ENCODE data around the gene CPEB3.
"Not testable (repeated sequence)": the region's sequence is repeated elsewhere in the genome, so short reads cannot be mapped to it uniquely, and the experiment has no call there.

CPEB3 gene

DNA sequence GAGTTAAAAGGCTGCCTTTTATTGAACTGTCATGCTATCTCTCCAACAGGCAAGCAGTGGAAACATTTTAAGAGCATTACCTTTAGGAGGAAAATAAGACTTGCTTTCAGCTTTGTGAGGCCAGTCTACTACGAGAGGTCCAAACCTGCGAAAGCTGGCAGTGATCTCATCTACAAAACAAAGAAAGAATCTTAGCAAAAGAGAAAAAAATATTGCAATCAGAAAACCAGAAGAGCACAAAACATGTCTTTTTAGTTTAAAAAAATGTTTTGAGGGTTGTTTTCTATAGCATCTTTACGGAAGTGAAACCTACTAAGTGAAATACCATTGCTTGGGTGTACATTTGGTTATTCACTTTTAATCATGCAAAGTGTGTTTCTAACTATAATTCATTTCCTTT lies 147.9 kb downstream of the CPEB3 start:
- no peak for DNase-seq (ENCODE audit: low read depth in 2 of 2)

DNA sequence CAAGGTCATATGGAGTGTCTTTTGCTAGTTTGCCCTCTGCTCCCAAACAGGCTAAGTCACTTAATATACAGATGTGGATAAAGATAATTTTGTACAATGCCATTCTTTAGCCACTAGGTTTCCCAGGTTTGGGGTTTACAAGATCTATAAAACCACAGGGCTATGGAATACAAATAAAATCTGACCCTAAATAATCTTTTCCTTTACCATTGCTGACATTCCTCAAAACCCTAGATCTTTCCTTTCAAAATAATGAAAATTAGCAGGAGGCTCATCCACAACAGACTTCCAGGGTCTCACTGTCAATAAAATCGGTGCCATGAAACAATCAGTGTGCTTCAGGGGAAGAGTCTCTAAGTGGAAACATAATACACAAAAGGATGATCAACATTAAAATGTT lies 148.4 kb downstream of the CPEB3 start:
- DNase-seq (ENCODE audit: low read depth in 2 of 2), result no peak

DNA sequence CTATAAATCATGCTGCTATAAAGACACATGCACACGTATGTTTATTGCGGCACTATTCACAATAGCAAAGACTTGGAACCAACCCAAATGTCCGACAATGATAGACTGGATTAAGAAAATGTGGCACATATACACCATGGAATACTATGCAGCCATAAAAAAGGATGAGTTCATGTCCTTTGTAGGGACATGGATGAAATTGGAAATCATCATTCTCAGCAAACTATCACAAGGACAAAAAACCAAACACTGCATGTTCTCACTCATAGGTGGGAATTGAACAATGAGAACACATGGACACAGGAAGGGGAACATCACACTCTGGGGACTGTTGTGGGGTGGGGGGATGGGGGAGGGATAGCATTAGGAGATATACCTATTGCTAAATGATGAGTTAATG lies 149.7 kb downstream of the CPEB3 start:
- DNase-seq (ENCODE audit: low read depth in 2 of 2), result not testable (repeated sequence)

DNA sequence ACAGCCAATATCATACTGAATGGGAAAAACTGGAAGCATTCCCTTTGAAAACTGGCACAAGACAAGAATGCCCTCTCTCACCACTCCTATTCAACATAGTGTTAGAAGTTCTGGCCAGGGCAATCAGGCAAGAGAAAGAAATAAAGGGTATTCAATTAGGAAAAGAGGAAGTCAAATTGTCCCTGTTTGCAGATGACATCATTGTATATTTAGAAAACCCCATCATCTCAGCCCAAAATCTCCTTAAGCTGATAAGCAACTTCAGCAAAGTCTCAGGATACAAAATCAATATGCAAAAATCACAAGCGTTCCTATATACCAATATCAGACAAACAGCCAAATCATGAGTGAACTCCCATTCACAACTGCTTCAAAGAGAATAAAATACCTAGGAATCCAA lies 156.8 kb downstream of the CPEB3 start:
- DNase-seq (ENCODE audit: low read depth in 2 of 2), result not testable (repeated sequence)

DNA sequence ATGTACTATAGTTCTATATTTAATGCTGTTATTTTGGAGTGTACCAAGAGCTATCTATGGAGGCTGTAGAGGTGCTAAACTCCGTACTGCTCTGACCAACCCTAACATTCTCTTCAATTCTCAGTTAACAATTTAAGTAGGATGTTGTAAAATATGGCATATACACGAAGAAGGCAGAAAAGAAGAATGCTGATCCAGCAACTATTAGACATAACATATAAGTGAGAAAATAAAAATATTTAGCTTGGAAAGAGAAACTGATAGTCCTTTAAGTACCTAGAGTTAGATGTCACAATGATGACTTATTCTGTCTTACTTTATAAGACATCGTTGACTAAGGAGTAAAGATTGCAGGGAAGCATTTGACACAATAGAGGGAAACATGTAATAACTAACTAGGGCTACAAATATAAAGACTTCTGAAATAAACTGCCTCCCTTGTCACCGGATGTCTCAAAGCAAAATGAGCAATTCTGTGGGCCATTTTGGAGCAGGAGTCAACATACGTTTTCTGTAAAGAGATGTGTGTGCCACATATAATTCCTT lies 159.5 kb downstream of the CPEB3 start:
- no peak for DNase-seq (ENCODE audit: low read depth in 2 of 2)

DNA sequence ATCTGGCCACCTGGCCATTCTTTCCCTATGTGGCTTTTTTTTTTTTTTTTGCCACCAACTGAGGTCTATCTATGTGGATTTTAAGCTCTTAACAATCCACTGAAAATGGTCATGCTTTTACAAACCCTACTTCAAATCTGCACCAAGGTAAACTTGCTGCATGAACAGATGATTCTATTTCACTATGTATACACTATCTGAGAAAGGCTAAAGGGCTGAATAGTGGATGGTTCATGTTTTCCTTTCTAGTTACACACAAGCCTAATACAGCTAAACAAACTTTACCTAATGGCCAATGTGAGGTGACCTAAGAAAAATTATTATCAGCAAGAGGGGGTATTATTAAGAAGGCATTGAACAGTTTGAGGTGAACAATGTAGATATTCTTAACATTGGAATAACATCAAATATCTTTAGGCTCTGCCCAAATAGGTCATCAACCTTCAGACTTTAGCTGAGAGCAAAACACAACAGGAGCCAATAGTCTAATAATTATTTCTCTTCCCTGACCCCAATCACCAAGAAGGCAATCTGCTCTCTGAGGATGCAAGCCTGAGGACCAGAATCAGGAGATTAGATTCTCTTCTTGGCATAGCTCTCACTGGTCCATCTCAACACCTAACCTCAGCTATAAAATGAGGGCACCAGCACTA lies 160.1 kb downstream of the CPEB3 start:
- no peak for DNase-seq (ENCODE audit: low read depth in 2 of 2)

DNA sequence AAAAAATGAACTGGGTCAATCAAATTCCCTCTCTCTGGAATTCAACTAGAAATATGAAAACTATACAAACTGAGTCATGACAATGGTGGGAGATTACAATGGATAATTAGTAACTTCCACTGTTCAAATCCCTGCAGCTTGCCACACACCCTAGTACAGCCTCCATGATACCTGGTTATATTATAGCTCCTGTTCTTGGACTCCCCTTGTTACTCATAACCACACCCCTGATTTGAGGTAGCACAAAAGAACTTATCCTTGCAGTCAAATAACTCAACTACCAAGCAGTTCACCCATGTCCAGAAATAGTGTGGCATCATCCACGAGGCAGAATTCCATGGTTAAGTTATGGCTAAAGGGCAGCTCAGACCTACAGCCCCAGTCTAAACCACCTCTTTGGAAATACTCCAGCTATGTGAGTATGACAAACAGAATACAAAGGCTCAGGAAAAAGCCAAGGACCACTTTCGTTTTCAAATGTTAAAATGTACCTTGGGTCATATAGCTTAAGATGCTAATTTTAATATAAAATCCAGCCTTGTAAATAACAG lies 164.7 kb downstream of the CPEB3 start:
- DNase-seq (ENCODE audit: low read depth in 2 of 2), result no peak

GRCh38 chr10:92125144-92125543 lies 165.7 kb downstream of the CPEB3 start:
- no peak for DNase-seq (ENCODE audit: low read depth in 2 of 2)

GRCh38 chr10:92124616-92125143 lies 166.2 kb downstream of the CPEB3 start:
- no peak for DNase-seq (ENCODE audit: low read depth in 2 of 2)

DNA sequence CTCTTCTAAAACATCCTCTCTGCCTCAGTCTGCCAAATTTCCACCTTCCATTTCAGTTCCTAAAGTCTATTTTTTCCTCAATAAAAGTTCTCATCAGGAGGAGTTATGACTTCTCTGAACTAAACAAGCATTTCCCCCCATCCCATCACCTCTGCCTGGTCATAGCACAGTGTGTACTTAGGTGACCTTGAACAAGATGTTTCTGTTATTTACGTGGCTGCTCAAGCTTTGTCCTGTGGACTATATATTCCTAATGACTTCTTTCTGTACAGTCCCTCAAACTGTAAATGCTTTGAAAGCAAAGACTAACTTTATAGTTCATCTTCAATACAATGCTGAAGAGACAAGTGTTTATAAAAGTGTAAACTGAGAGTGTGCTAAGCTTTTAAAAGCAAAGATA lies 166.9 kb downstream of the CPEB3 start:
- no peak for DNase-seq (ENCODE audit: low read depth in 2 of 2)

DNA sequence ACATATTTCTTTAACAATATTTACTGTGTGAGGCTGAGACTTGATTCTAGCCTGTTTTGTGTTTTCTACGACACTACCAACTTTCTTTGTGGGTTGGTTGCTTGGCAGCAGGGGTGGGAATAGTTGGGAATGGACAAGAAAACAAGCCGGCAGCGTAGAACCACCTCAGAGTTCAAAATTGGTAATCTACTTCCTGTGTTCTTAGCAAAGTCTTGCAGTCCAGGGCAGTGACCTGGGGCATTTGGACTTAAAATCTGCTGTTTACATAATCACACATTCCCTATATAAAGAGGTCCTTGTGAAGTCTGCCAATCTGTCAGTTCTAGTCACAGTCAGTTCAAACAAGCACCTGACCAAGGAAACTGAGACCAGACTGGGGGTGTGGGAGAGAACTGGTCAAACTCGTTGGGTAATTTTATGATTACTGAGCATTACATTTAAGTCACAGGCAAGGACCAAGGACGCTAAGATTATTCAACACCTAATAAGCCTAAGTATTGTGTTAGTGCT lies 167.9 kb downstream of the CPEB3 start:
- no peak for DNase-seq (ENCODE audit: low read depth in 2 of 2)

- no peak for DNase-seq (ENCODE audit: low read depth in 2 of 2)
These were observed 169.0 kb downstream of the CPEB3 start for GRCh38 chr10:92121686-92122492.

DNA sequence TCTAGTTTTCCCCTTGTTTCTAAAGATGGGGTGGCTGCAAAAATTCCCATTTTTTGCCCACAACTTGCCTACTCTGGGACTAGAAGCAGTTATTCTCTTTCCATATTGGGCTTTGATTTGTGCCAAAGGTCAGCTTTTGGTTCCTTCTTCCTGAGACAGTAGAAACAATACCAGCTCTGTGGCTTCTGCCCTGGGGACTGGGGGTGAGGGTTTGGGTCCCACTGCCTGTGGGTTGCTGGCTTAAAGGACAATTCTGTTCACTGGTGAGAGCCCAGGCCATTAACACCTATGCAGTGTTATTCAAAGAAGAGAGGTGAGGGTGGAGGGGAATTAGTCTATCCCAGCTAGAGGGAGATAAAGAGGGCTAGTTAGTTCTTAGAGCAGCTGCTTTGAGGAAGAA lies 171.5 kb downstream of the CPEB3 start:
- DNase-seq (ENCODE audit: low read depth in 2 of 2), result no peak

DNA sequence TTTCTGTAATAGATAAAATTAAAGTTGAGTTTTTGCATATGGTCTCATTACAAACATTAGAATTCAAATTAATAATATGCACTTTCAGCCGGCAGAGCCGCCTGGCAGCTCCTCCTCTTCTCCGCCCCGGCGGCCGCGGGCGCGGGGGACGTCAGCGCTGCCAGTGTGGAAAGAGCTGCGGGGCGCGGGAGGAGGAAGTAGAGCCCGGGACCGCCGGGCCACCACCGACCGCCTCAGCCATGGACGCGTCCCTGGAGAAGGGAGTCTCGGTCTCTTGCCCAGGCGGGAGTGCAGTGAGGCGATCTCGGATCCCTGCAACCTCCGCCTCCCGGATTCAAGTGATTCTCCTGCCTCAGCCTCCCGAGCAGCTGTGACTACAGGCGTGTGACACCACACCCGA lies 176.0 kb downstream of the CPEB3 start:
- DNase-seq (ENCODE audit: low read depth in 2 of 2), result not testable (repeated sequence)

- DNase-seq (ENCODE audit: low read depth in 2 of 2), result no peak
These were observed 176.8 kb downstream of the CPEB3 start for GRCh38 chr10:92113911-92114600.

- DNase-seq (ENCODE audit: low read depth in 2 of 2), result no peak
These were observed 178.4 kb downstream of the CPEB3 start for GRCh38 chr10:92112462-92112861.

GRCh38 chr10:92111336-92111939 lies 179.4 kb downstream of the CPEB3 start:
- DNase-seq (ENCODE audit: low read depth in 2 of 2), result no peak

DNA sequence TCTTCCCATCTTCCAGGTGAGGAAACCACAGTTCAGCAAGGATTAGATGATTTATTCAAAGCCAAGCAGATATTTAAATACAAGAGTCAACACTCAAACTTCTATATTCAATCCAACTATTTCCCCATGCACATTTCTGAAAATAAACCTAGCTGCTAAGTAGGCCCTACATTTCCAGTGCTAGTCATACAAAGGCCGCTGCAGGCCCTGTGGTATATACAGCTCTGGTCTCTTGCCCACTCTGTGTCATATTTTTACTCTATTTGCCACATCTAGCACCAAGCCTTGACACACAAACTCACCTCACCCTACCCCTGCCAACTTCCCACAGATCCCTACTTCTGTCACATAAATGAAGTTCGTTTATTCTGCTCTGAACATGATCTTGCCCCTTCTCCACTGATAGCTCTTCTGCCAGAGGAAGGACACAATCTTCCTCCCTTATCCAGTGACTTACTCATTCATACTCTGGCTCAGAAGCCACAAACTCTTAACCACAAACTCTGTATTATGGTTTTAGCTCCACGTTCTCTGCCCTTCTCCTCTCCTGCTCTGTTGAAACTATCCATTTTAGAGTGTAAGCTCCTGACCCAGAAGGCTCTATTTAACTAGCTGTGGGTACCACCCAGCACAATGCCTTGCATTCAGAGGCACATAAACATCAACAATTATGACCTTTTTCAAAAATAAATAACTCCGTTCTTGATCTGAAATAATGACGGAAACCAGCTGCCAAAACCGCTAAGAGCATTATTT lies 180.7 kb downstream of the CPEB3 start:
- DNase-seq (ENCODE audit: low read depth in 2 of 2), result no peak

- DNase-seq (ENCODE audit: low read depth in 2 of 2), result no peak
These were observed 182.1 kb downstream of the CPEB3 start for GRCh38 chr10:92108747-92109146.

GRCh38 chr10:92108120-92108519 lies 182.8 kb downstream of the CPEB3 start:
- no peak for DNase-seq (ENCODE audit: low read depth in 2 of 2)
